Astrocyte (in vitro differentiated cells and primary cell): ENCODE data around the gene OPA3. TPM values are rescaled to one million over a fixed set of nuclear protein-coding genes. Genes with fewer than 3 reads are reported as not detected.

Experiments
- DNase-seq: peaks from one replicate; pipeline ENCODE4 v3.0.0-alpha.2; 2010; ENCODE audit warnings: low read depth
- FAIRE-seq: peaks from 2 replicates; lab custom pipeline; 2011; peaks lifted over from hg19 to GRCh38; lab: Jason Lieb, UNC
- H2AFZ ChIP-seq: 2 replicates; pipeline ENCODE4 v1.6.0; 2012; ENCODE audit warnings: low read depth, low read length, inconsistent platforms
- H3K27ac ChIP-seq: 2 replicates; pipeline ENCODE4 v1.5.1; 2011; ENCODE audit warnings: low read depth, low read length, inconsistent platforms
- H3K27me3 ChIP-seq: 2 replicates; pipeline ENCODE4 v1.6.0; 2011; ENCODE audit warnings: low read length, inconsistent platforms; ENCODE audit not compliant: insufficient read depth
- H3K36me3 ChIP-seq: 2 replicates; pipeline ENCODE4 v1.5.1; 2011; ENCODE audit warnings: low read length, inconsistent platforms; ENCODE audit not compliant: insufficient read depth
- H3K4me1 ChIP-seq: 2 replicates; pipeline ENCODE4 v1.5.1; 2011; ENCODE audit warnings: low read length, inconsistent platforms; ENCODE audit not compliant: insufficient read depth
- H3K4me2 ChIP-seq: 2 replicates; pipeline ENCODE4 v1.6.0; 2012; ENCODE audit warnings: low read length, inconsistent platforms
- H3K4me3 ChIP-seq: 2 replicates; pipeline ENCODE4 v1.5.1; 2011; ENCODE audit warnings: low read depth, mild to moderate bottlenecking, low read length, inconsistent platforms; ENCODE audit not compliant: insufficient read depth
- H3K79me2 ChIP-seq: 2 replicates; pipeline ENCODE4 v1.6.0; 2012; ENCODE audit warnings: mild to moderate bottlenecking, low read length, inconsistent platforms; ENCODE audit not compliant: insufficient read depth
- H3K9ac ChIP-seq: 2 replicates; pipeline ENCODE4 v1.6.0; 2012; ENCODE audit warnings: mild to moderate bottlenecking, low read length, inconsistent platforms
- H3K9me3 ChIP-seq: 2 replicates; pipeline ENCODE4 v1.5.1; 2012; ENCODE audit warnings: low read depth, mild to moderate bottlenecking, low read length, inconsistent platforms; ENCODE audit not compliant: insufficient read depth
- H4K20me1 ChIP-seq: 2 replicates; pipeline ENCODE4 v1.6.0; 2012; ENCODE audit warnings: low read length, inconsistent platforms; ENCODE audit not compliant: insufficient read depth
- H3K27ac Mint-ChIP-seq: one replicate; pipeline ENCODE4 v1.8.0; 2021; ENCODE audit warnings: mild to moderate bottlenecking, mixed read lengths; ENCODE audit not compliant: unreplicated experiment
- H3K27me3 Mint-ChIP-seq: one replicate; pipeline ENCODE4 v1.8.0; 2021; ENCODE audit warnings: low read depth, mixed read lengths; ENCODE audit not compliant: unreplicated experiment
- H3K36me3 Mint-ChIP-seq: one replicate; pipeline ENCODE4 v1.8.0; 2021; ENCODE audit warnings: low read depth, mixed read lengths; ENCODE audit not compliant: unreplicated experiment
- H3K4me1 Mint-ChIP-seq: one replicate; pipeline ENCODE4 v1.8.0; 2021; ENCODE audit warnings: low read depth, mixed read lengths; ENCODE audit not compliant: unreplicated experiment
- H3K4me3 Mint-ChIP-seq: one replicate; pipeline ENCODE4 v1.8.0; 2021; ENCODE audit warnings: mild to moderate bottlenecking, moderate library complexity, mixed read lengths; ENCODE audit not compliant: unreplicated experiment
- H3K9me3 Mint-ChIP-seq: one replicate; pipeline ENCODE4 v1.8.0; 2021; ENCODE audit warnings: mild to moderate bottlenecking, mixed read lengths; ENCODE audit not compliant: unreplicated experiment
- EZH2 ChIP-seq: IDR thresholded peaks from 2 replicates; pipeline ENCODE4 v1.6.1; 2012; ENCODE audit warnings: mild to moderate bottlenecking, low read length, inconsistent platforms; ENCODE audit not compliant: insufficient read depth
- total RNA-seq: library from RNA; stranded (reverse); gene quantifications from 2 replicates; pipeline ENCODE4 v1.2.1, GENCODE V29; 2021
- TF ChIP-seq, protein P1 (sequence below): IDR thresholded peaks from 2 replicates; pipeline ENCODE4 v1.5.1; 2011; ENCODE audit warnings: low read depth, mild to moderate bottlenecking, inconsistent platforms, low read length, moderate library complexity; ENCODE audit not compliant: insufficient read depth

Gene OPA3
- total RNA-seq, 1 donor from 2014 or later = 12.8 TPM

DNA sequence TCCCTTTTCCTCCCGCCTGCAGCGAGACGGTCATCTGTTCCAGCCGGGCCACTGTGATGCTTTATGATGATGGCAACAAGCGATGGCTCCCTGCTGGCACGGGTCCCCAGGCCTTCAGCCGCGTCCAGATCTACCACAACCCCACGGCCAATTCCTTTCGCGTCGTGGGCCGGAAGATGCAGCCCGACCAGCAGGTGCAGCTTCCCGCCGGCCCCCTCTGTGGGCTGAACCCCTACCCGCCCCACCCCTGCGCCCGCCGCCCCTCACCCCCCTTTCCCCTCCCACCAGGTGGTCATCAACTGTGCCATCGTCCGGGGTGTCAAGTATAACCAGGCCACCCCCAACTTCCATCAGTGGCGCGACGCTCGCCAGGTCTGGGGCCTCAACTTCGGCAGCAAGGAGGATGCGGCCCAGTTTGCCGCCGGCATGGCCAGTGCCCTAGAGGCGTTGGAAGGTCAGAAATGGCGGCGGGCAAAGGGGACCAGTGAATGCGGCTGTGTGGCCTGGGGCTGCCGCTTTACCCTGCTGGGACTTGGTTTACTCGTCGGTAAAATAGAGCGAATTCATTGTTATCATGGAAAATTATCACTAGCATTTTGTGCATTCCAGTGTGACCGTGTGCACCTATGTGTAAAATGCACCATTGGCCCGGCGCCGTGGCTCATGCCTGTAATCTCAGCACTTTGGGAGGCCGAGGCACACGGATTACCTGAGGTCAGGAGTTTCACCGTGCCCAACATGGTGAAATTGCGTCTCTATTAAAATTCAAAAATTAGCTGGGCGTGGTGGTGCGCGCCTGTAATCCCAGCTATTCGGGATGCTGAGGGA, 66.7 kb downstream of the OPA3 start:
- H3K36me3 Mint-ChIP-seq = peaks cover 18% of the 10 kb centered on the region
- Histone ChIP-seq H4K20me1 (peaks cover 92% of the 10 kb centered on the region), H2AFZ (no peak overlapping the region), H3K4me2 (no peak overlapping the region), H3K36me3 (peaks cover 39% of the 10 kb centered on the region), H3K4me1 (peaks cover 12% of the 10 kb centered on the region), H3K27ac (no peak overlapping the region), H3K9me3 (no peaks in the 10 kb centered on the region), H3K79me2 (peaks cover 72% of the 10 kb centered on the region), H3K27me3 (no peaks in the 10 kb centered on the region), H3K9ac (no peak overlapping the region), H3K4me3 (no peak overlapping the region)
- FAIRE-seq (no peak), DNase-seq (no peak)
- no peak for TF ChIP-seq EZH2
- TF ChIP-seq, protein P1, sequence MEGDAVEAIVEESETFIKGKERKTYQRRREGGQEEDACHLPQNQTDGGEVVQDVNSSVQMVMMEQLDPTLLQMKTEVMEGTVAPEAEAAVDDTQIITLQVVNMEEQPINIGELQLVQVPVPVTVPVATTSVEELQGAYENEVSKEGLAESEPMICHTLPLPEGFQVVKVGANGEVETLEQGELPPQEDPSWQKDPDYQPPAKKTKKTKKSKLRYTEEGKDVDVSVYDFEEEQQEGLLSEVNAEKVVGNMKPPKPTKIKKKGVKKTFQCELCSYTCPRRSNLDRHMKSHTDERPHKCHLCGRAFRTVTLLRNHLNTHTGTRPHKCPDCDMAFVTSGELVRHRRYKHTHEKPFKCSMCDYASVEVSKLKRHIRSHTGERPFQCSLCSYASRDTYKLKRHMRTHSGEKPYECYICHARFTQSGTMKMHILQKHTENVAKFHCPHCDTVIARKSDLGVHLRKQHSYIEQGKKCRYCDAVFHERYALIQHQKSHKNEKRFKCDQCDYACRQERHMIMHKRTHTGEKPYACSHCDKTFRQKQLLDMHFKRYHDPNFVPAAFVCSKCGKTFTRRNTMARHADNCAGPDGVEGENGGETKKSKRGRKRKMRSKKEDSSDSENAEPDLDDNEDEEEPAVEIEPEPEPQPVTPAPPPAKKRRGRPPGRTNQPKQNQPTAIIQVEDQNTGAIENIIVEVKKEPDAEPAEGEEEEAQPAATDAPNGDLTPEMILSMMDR = no peak
- H3K9me3 Mint-ChIP-seq = no peaks in the 10 kb centered on the region
- H3K4me3 Mint-ChIP-seq = peak overlapping the region; percentile 40
- peaks cover 19% of the 10 kb centered on the region for H3K4me1 Mint-ChIP-seq
- no peak overlapping the region for H3K27ac Mint-ChIP-seq
- no peaks in the 10 kb centered on the region for H3K27me3 Mint-ChIP-seq

- H3K9me3 ChIP-seq = no peaks in the 10 kb centered on the region
- no peaks in the 10 kb centered on the region for H3K27me3 Mint-ChIP-seq
- H3K27me3 ChIP-seq = no peaks in the 10 kb centered on the region
- H3K27ac Mint-ChIP-seq = peak overlapping the region; percentile 66
- H3K9ac ChIP-seq = no peak overlapping the region
- no peak overlapping the region for H3K4me3 ChIP-seq
- H3K79me2 ChIP-seq = peaks cover 77% of the 10 kb centered on the region
- peaks cover 92% of the 10 kb centered on the region for H4K20me1 ChIP-seq
- FAIRE-seq (no peak), DNase-seq (no peak)
- H3K4me1 Mint-ChIP-seq = peaks cover 21% of the 10 kb centered on the region
- peak overlapping the region; percentile 40 for H3K4me3 Mint-ChIP-seq
- H3K27ac ChIP-seq = no peak overlapping the region
- no peaks in the 10 kb centered on the region for H3K9me3 Mint-ChIP-seq
- H3K4me1 ChIP-seq = peaks cover 12% of the 10 kb centered on the region
- TF ChIP-seq, protein P1 = no peak
- no peak for TF ChIP-seq EZH2
- H2AFZ ChIP-seq = no peak overlapping the region
- H3K36me3 Mint-ChIP-seq = peaks cover 18% of the 10 kb centered on the region
- H3K36me3 ChIP-seq = peaks cover 35% of the 10 kb centered on the region
- H3K4me2 ChIP-seq = no peak overlapping the region
Observed at GRCh38 chr19:45517238-45517637, 67.4 kb downstream of the OPA3 start.

DNA sequence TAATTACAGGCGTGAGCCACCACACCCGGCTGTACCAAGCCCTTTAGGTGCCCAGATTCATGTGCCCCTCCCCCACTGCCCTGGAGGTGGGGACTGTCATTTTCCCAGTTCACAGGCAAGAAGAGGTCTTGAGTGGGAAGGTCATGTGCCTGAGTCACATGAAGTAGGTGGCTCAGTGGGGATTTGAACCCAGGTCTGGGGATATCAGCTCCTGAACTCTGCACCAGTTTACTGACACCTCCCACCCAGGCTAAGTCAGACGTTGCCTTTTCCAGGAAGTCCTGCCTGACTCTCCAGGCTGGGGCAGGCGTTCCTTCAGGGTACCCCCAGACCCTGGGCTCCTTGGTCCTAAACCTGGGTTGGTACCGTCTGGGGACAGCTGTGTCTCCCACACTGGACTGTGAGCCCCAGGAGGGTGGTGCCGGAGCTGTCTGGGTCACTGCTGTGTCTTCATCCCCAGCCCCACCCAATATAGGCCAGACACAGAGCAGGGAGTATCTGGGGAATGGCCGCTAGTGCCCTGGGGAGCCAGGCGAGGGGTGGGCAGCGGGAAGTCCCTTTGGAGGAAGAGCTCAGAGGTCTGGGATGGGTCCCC, 68.7 kb downstream of the OPA3 start:
- Histone ChIP-seq H3K4me1 (peaks cover 12% of the 10 kb centered on the region), H3K9ac (no peak overlapping the region), H3K27ac (no peak overlapping the region), H3K79me2 (peaks cover 85% of the 10 kb centered on the region), H3K4me3 (no peak overlapping the region), H3K4me2 (no peak overlapping the region), H2AFZ (no peak overlapping the region), H3K27me3 (no peaks in the 10 kb centered on the region), H3K9me3 (no peaks in the 10 kb centered on the region), H4K20me1 (peaks cover 95% of the 10 kb centered on the region), H3K36me3 (peaks cover 33% of the 10 kb centered on the region)
- H3K27ac Mint-ChIP-seq = peak overlapping the region; percentile 53
- H3K27me3 Mint-ChIP-seq = no peaks in the 10 kb centered on the region
- peaks cover 19% of the 10 kb centered on the region for H3K36me3 Mint-ChIP-seq
- DNase-seq (no peak), FAIRE-seq (no peak)
- H3K9me3 Mint-ChIP-seq = no peaks in the 10 kb centered on the region
- H3K4me1 Mint-ChIP-seq = peaks cover 21% of the 10 kb centered on the region
- peak overlapping the region; percentile 57 for H3K4me3 Mint-ChIP-seq
- TF ChIP-seq EZH2 = no peak
- TF ChIP-seq, protein P1 = no peak
